ENCODE measurements around the gene CELF4. TPM values are rescaled to one million over a fixed set of nuclear protein-coding genes. Genes with fewer than 3 reads are reported as not detected.

Gene CELF4
- total RNA-seq, 3 donors from 2014 or later (not counting 1 experiment from before 2014, with no cell fraction given), result not detected

GRCh38 chr18:37405772-37406171 lies 159.8 kb downstream of the CELF4 start:
- Mint-ChIP-seq H3K27ac (no peak overlapping the region), H3K9me3 (no peaks in the 10 kb centered on the region), H3K4me1 (peaks cover 9 to 11% of the 10 kb centered on the region in 2 donors), H3K27me3 (ENCODE audit: low read depth in 2 of 2) (no peaks in the 10 kb centered on the region), H3K36me3 (no peaks in the 10 kb centered on the region), H3K4me3 (no peak overlapping the region)
- no peaks in the 10 kb centered on the region for H3K27me3 ChIP-seq (ENCODE audit: control insufficient read depth, insufficient read depth, low read length)
- H3K4me1 ChIP-seq (ENCODE audit: control insufficient read depth, insufficient read depth, low read length), result no peaks in the 10 kb centered on the region
- intact Hi-C loops (cut with micrococcal nuclease), result no loop called here
- ATAC-seq (no peak), DNase-seq (no peak)
- TF ChIP-seq, protein P1, sequence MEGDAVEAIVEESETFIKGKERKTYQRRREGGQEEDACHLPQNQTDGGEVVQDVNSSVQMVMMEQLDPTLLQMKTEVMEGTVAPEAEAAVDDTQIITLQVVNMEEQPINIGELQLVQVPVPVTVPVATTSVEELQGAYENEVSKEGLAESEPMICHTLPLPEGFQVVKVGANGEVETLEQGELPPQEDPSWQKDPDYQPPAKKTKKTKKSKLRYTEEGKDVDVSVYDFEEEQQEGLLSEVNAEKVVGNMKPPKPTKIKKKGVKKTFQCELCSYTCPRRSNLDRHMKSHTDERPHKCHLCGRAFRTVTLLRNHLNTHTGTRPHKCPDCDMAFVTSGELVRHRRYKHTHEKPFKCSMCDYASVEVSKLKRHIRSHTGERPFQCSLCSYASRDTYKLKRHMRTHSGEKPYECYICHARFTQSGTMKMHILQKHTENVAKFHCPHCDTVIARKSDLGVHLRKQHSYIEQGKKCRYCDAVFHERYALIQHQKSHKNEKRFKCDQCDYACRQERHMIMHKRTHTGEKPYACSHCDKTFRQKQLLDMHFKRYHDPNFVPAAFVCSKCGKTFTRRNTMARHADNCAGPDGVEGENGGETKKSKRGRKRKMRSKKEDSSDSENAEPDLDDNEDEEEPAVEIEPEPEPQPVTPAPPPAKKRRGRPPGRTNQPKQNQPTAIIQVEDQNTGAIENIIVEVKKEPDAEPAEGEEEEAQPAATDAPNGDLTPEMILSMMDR (IDR thresholded peaks at IDR 0.05), result no peak
- whole genome bisulfite sequencing (ENCODE audit: insufficient coverage), result 67% methylated on average over 1 of the region's 6 CpGs
- H3K27ac ChIP-seq (ENCODE audit: low read length), result no peak overlapping the region
- H3K36me3 ChIP-seq (ENCODE audit: control insufficient read depth, insufficient read depth, low read length), result no peaks in the 10 kb centered on the region
- H3K9me3 ChIP-seq (ENCODE audit: control insufficient read depth, insufficient read depth, low read length), result no peaks in the 10 kb centered on the region
- no peak overlapping the region for H3K4me3 ChIP-seq (ENCODE audit: low read length)

DNA sequence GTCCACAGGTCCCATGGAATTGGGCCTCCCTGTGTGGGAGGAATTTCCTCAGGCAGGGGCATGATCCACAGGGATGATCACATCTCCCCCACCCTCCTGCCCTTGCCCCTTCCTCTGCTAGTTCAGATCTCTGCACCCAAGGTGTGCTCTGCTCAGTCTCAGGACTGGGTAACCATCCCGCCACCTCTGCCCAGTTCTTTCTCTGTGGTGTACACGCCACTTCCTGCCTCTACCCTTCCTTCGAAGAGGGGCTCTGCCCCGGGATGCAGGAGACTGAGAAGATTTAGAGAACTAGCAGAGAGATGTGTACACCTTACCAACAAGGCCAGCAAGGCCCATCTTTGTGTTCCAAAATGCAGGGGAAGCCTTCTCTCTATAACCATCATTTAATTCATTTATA lies 160.4 kb downstream of the CELF4 start:
- peaks cover 9 to 11% of the 10 kb centered on the region in 2 donors for H3K4me1 Mint-ChIP-seq
- TF ChIP-seq, protein P1 (IDR thresholded peaks at IDR 0.05), result no peak
- Histone ChIP-seq H3K27me3 (ENCODE audit: control insufficient read depth, insufficient read depth, low read length) (no peaks in the 10 kb centered on the region), H3K4me1 (ENCODE audit: control insufficient read depth, insufficient read depth, low read length) (no peaks in the 10 kb centered on the region), H3K4me3 (ENCODE audit: low read length) (no peak overlapping the region), H3K9me3 (ENCODE audit: control insufficient read depth, insufficient read depth, low read length) (no peaks in the 10 kb centered on the region), H3K27ac (ENCODE audit: low read length) (no peak overlapping the region), H3K36me3 (ENCODE audit: control insufficient read depth, insufficient read depth, low read length) (no peaks in the 10 kb centered on the region)
- no peaks in the 10 kb centered on the region for H3K27me3 Mint-ChIP-seq (ENCODE audit: low read depth in 2 of 2)
- no peaks in the 10 kb centered on the region for H3K9me3 Mint-ChIP-seq
- no peak for DNase-seq
- no peaks in the 10 kb centered on the region for H3K36me3 Mint-ChIP-seq
- 9% methylated on average over 4 of the region's 4 CpGs for WGBS (ENCODE audit: insufficient coverage)
- no peak overlapping the region for H3K4me3 Mint-ChIP-seq
- intact Hi-C loops (cut with micrococcal nuclease), result no loop called here
- no peak overlapping the region for H3K27ac Mint-ChIP-seq
- no peak for ATAC-seq

- no peaks in the 10 kb centered on the region for H3K9me3 Mint-ChIP-seq
- no peaks in the 10 kb centered on the region for H3K27me3 Mint-ChIP-seq (ENCODE audit: low read depth in 2 of 2)
- DNase-seq (no peak), ATAC-seq (no peak)
- Histone ChIP-seq H3K9me3 (ENCODE audit: control insufficient read depth, insufficient read depth, low read length) (no peaks in the 10 kb centered on the region), H3K27me3 (ENCODE audit: control insufficient read depth, insufficient read depth, low read length) (no peaks in the 10 kb centered on the region), H3K27ac (ENCODE audit: low read length) (no peak overlapping the region), H3K36me3 (ENCODE audit: control insufficient read depth, insufficient read depth, low read length) (no peaks in the 10 kb centered on the region), H3K4me3 (ENCODE audit: low read length) (no peak overlapping the region), H3K4me1 (ENCODE audit: control insufficient read depth, insufficient read depth, low read length) (no peaks in the 10 kb centered on the region)
- H3K36me3 Mint-ChIP-seq, result no peaks in the 10 kb centered on the region
- intact Hi-C loops (cut with micrococcal nuclease), result no loop called here
- 94% methylated on average over 3 of the region's 3 CpGs for WGBS (ENCODE audit: insufficient coverage)
- H3K4me1 Mint-ChIP-seq, result peaks cover 9 to 11% of the 10 kb centered on the region in 2 donors
- TF ChIP-seq, protein P1 (IDR thresholded peaks at IDR 0.05), result no peak
- H3K27ac Mint-ChIP-seq, result no peak overlapping the region
- H3K4me3 Mint-ChIP-seq, result no peak overlapping the region
Observed at GRCh38 chr18:37403788-37404187, 161.8 kb downstream of the CELF4 start.

DNA sequence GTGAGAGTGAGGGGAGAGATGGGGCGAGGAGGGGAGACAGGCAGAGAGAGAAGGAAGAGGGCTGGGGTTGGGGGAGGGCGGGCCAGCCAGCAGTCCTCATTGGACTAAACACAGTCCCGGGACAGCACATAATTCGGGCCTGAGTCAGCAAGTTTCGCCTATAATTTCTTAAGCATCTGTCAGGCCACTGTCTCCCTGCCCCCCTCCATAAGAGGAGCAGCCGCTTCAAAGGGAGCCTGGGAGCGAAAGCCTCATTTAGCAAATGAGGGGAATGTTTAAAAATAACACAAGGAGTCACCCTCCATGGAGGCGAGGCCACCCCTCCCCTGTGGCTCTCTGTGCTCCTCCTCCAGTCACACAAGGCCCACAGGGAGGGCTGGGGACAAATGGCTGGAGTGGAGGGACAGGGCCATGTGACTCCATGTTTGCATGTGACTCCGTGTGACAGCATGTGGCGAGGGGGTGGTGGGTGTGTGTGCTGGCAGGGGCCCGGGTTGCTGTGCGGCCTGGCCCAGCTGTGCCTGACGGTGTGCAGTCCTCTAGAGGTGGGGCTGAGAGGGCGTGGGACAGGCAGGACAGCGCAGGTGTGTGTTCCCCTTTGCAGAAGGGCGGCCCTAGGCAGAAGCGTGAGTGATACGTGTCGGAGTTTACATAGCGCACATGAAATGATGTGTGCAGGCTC lies 162.4 kb downstream of the CELF4 start:
- intact Hi-C loops (cut with micrococcal nuclease), result no loop called here
- H3K36me3 ChIP-seq (ENCODE audit: control insufficient read depth, insufficient read depth, low read length), result no peaks in the 10 kb centered on the region
- TF ChIP-seq, protein P1 (IDR thresholded peaks at IDR 0.05), result no peak
- no peak overlapping the region for H3K27ac ChIP-seq (ENCODE audit: low read length)
- H3K9me3 ChIP-seq (ENCODE audit: control insufficient read depth, insufficient read depth, low read length), result no peaks in the 10 kb centered on the region
- no peak overlapping the region for H3K4me3 ChIP-seq (ENCODE audit: low read length)
- no peak overlapping the region for H3K27ac Mint-ChIP-seq
- H3K4me3 Mint-ChIP-seq, result no peak overlapping the region
- ATAC-seq, result no peak
- no peaks in the 10 kb centered on the region for H3K27me3 ChIP-seq (ENCODE audit: control insufficient read depth, insufficient read depth, low read length)
- peaks cover 9 to 11% of the 10 kb centered on the region in 2 donors for H3K4me1 Mint-ChIP-seq
- WGBS (ENCODE audit: insufficient coverage), result 88% methylated on average over 18 of the region's 20 CpGs
- H3K9me3 Mint-ChIP-seq, result no peaks in the 10 kb centered on the region
- no peaks in the 10 kb centered on the region for H3K27me3 Mint-ChIP-seq (ENCODE audit: low read depth in 2 of 2)
- H3K4me1 ChIP-seq (ENCODE audit: control insufficient read depth, insufficient read depth, low read length), result no peaks in the 10 kb centered on the region
- DNase-seq, result no peak
- no peaks in the 10 kb centered on the region for H3K36me3 Mint-ChIP-seq
